HepG2 (cell line): ENCODE measurements around the gene ZBTB22. TPM values are rescaled to one million over a fixed set of nuclear protein-coding genes. Genes with fewer than 3 reads are reported as not detected.

Experiments
- ATF5 ChIP-seq: sonication (generic); formaldehyde crosslinking; IDR thresholded peaks from 2 replicates; pipeline ENCODE4 v1.4.0; 2020; ENCODE audit warnings: mild to moderate bottlenecking, low read depth, missing genetic modification reagents
- HCFC1 ChIP-seq: fragments of 150-350 bp; IDR thresholded peaks from 2 replicates; pipeline ENCODE4 v1.6.1; 2014; ENCODE audit warnings: low read depth, low read length
- LRRFIP1 ChIP-seq: sonication (generic); formaldehyde crosslinking; conservative IDR thresholded peaks from 2 replicates; pipeline ENCODE4 v1.4.0; 2020; ENCODE audit warnings: missing genetic modification reagents
- NBN ChIP-seq: fragments of 450-650 bp; conservative IDR thresholded peaks from 2 replicates; pipeline ENCODE4 v1.6.1; 2017
- POGK ChIP-seq: sonication (generic); formaldehyde crosslinking; conservative IDR thresholded peaks from 2 replicates; pipeline ENCODE4 v1.8.0; 2022; ENCODE audit warnings: mild to moderate bottlenecking, moderate library complexity, missing genetic modification reagents
- PPARG ChIP-seq: conservative IDR thresholded peaks from 2 replicates; pipeline ENCODE4 v1.6.1; 2016; ENCODE audit warnings: missing biosample characterization, missing genetic modification reagents
- RAD51 ChIP-seq: fragments of 450-650 bp; IDR thresholded peaks from 2 replicates; pipeline ENCODE4 v1.6.1; 2016; ENCODE audit warnings: borderline replicate concordance
- SALL2 ChIP-seq: sonication (generic); formaldehyde crosslinking; IDR thresholded peaks from 2 replicates; pipeline ENCODE4 v1.8.1; 2023; ENCODE audit warnings: mild to moderate bottlenecking, missing genetic modification reagents, inconsistent platforms
- ZC3H13 ChIP-seq: sonication (generic); formaldehyde crosslinking; IDR thresholded peaks from 2 replicates; pipeline ENCODE4 v1.8.1; 2023; ENCODE audit warnings: mild to moderate bottlenecking, missing genetic modification reagents, moderate library complexity
- ZIK1 ChIP-seq: sonication (generic); formaldehyde crosslinking; IDR thresholded peaks from 2 replicates; pipeline ENCODE4 v1.5.0; 2020; ENCODE audit warnings: mild to moderate bottlenecking, low read depth, missing genetic modification reagents, borderline replicate concordance
- ZMYM2 ChIP-seq: sonication (generic); formaldehyde crosslinking; IDR thresholded peaks from 2 replicates; pipeline ENCODE4 v1.8.0; 2022; ENCODE audit warnings: mild to moderate bottlenecking, missing genetic modification reagents
- ZNF17 ChIP-seq: sonication (generic); formaldehyde crosslinking; IDR thresholded peaks from 2 replicates; pipeline ENCODE4 v1.5.0; 2020; ENCODE audit warnings: mild to moderate bottlenecking, missing genetic modification reagents
- ZNF34 ChIP-seq: sonication (generic); formaldehyde crosslinking; IDR thresholded peaks from 2 replicates; pipeline ENCODE4 v1.4.0; 2020; ENCODE audit warnings: mild to moderate bottlenecking, missing genetic modification reagents, borderline replicate concordance
- ZNF549 ChIP-seq: sonication (generic); formaldehyde crosslinking; IDR thresholded peaks from 2 replicates; pipeline ENCODE4 v1.5.0; 2020; ENCODE audit warnings: missing genetic modification reagents
- ZNF704 ChIP-seq: sonication (generic); formaldehyde crosslinking; IDR thresholded peaks from 2 replicates; pipeline ENCODE4 v1.8.1; 2023; ENCODE audit warnings: mild to moderate bottlenecking, inconsistent platforms, moderate library complexity, missing genetic modification reagents, borderline replicate concordance
- ZSCAN30 ChIP-seq: sonication (generic); formaldehyde crosslinking; IDR thresholded peaks from 2 replicates; pipeline ENCODE4 v1.5.0; 2020; ENCODE audit warnings: mild to moderate bottlenecking, missing genetic modification reagents
- polyA plus RNA-seq, 8 experiments: library from polyadenylated mRNA; depleted of rRNA in 3 of 8; stranded (reverse) in 7 of 8; unstranded in 1 of 8; fragments of >200 nt; fragmentation: Illumina TruSeq in 4 of 8; extraction: Trizol in 4 of 8; gene quantifications; 2 replicates each; pipeline versions ENCODE4 v1.2.1 to v1.2.3, GENCODE V29; 2011 to 2016; ENCODE audit warnings: low read depth in 4 of 8, missing spikeins in 1 of 8, mixed read lengths in 1 of 8; ENCODE audit not compliant: insufficient read depth in 1 of 8
- total RNA-seq, 5 experiments: library from RNA; depleted of rRNA; stranded (reverse); fragments of >200 nt; fragmentation: Illumina TruSeq; extraction: Trizol; gene quantifications; 2 replicates each; pipeline ENCODE4 v1.2.3, GENCODE V29; 2016; ENCODE audit warnings: low read depth in 1 of 5
- TF ChIP-seq, protein P1 (sequence below): sonication (generic); formaldehyde crosslinking; IDR thresholded peaks from 2 replicates; pipeline ENCODE4 v1.5.0; 2020; ENCODE audit warnings: mild to moderate bottlenecking, low read depth, missing genetic modification reagents, borderline replicate concordance
- TF ChIP-seq, protein P2 (sequence below): sonication (generic); formaldehyde crosslinking; IDR thresholded peaks from 2 replicates; pipeline ENCODE4 v1.4.0; 2020; ENCODE audit warnings: missing genetic modification reagents, borderline replicate concordance

ZBTB22 gene
- total and polyA plus RNA-seq, 2 of the 13 experiments (the other 11 are each of a cell fraction or from before 2014, with no cell fraction given): 8.0 to 10.6 TPM

GRCh38 chr6:33317669-33318425, at the start of gene ZBTB22 (continued):
- TF ChIP-seq SALL2 (CRISPR knock-in tag) (peak; percentile 63; the same call in 1 of the 2 replicates), POGK (no peak), ZNF549 (CRISPR knock-in tag) (no peak), ZC3H13 (CRISPR knock-in tag) (no peak; the same call in 1 of the 2 replicates), RAD51 (no peak), ZMYM2 (CRISPR knock-in tag) (no peak), ZNF17 (CRISPR knock-in tag) (no peak), LRRFIP1 (CRISPR knock-in tag) (no peak), ZNF34 (CRISPR knock-in tag) (no peak), ATF5 (CRISPR knock-in tag) (no peak), ZIK1 (CRISPR knock-in tag) (no peak), HCFC1 (0 out of 2 replicates have a peak, but pooled peaks have one; percentile 18), ZSCAN30 (no peak), PPARG (CRISPR knock-in tag) (0 out of 2 replicates have a peak, but pooled peaks have one; percentile 16), NBN (0 out of 2 replicates have a peak, but pooled peaks have one; percentile 27), ZNF704 (no peak)
- TF ChIP-seq, protein P1, sequence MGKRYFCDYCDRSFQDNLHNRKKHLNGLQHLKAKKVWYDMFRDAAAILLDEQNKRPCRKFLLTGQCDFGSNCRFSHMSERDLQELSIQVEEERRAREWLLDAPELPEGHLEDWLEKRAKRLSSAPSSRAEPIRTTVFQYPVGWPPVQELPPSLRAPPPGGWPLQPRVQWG (CRISPR knock-in tag): no peak
- TF ChIP-seq, protein P2, sequence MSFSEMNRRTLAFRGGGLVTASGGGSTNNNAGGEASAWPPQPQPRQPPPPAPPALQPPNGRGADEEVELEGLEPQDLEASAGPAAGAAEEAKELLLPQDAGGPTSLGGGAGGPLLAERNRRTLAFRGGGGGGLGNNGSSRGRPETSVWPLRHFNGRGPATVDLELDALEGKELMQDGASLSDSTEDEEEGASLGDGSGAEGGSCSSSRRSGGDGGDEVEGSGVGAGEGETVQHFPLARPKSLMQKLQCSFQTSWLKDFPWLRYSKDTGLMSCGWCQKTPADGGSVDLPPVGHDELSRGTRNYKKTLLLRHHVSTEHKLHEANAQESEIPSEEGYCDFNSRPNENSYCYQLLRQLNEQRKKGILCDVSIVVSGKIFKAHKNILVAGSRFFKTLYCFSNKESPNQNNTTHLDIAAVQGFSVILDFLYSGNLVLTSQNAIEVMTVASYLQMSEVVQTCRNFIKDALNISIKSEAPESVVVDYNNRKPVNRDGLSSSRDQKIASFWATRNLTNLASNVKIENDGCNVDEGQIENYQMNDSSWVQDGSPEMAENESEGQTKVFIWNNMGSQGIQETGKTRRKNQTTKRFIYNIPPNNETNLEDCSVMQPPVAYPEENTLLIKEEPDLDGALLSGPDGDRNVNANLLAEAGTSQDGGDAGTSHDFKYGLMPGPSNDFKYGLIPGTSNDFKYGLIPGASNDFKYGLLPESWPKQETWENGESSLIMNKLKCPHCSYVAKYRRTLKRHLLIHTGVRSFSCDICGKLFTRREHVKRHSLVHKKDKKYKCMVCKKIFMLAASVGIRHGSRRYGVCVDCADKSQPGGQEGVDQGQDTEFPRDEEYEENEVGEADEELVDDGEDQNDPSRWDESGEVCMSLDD (CRISPR knock-in tag): no peak
